Measurements from ENCODE around the gene PAK5. TPM values are rescaled to one million over a fixed set of nuclear protein-coding genes. Genes with fewer than 3 reads are reported as not detected.

PAK5 gene
- total RNA-seq, 4 donors from 2014 or later, result 0.07 TPM; not detected in 3

GRCh38 chr20:9588706-9589105, 250.2 kb downstream of the PAK5 start:
- Histone ChIP-seq H3K27me3 (no peaks in the 10 kb centered on the region), H3K9me3 (no peaks in the 10 kb centered on the region), H3K4me3 (no peak overlapping the region), H3K4me1 (no peaks in the 10 kb centered on the region), H3K36me3 (no peaks in the 10 kb centered on the region), H3K27ac (no peak overlapping the region)
- DNase-seq, result no peak
- no peak for TF ChIP-seq POLR2A (IDR thresholded peaks at IDR 0.05)
- no peak for TF ChIP-seq CTCF (IDR thresholded peaks at IDR 0.05)
- intact Hi-C loops (cut with DNase I; ENCODE audit: low total_unique reads), result no loop called here

GRCh38 chr20:9583151-9583550, 255.7 kb downstream of the PAK5 start:
- H3K4me3 ChIP-seq, result no peak overlapping the region
- no peaks in the 10 kb centered on the region for H3K36me3 ChIP-seq
- no peaks in the 10 kb centered on the region for H3K9me3 ChIP-seq
- no peak for DNase-seq
- H3K27me3 ChIP-seq, result no peaks in the 10 kb centered on the region
- TF ChIP-seq CTCF (IDR thresholded peaks at IDR 0.05) (no peak), POLR2A (IDR thresholded peaks at IDR 0.05) (no peak)
- H3K27ac ChIP-seq, result no peak overlapping the region
- H3K4me1 ChIP-seq, result no peaks in the 10 kb centered on the region
- intact Hi-C loops (cut with DNase I; ENCODE audit: low total_unique reads), result no loop called here

GRCh38 chr20:9582137-9582536, 256.7 kb downstream of the PAK5 start:
- no peaks in the 10 kb centered on the region for H3K4me1 ChIP-seq
- no peaks in the 10 kb centered on the region for H3K9me3 ChIP-seq
- no peak overlapping the region for H3K27ac ChIP-seq
- H3K4me3 ChIP-seq, result no peak overlapping the region
- intact Hi-C loops (cut with DNase I; ENCODE audit: low total_unique reads), result no loop called here
- no peak for TF ChIP-seq CTCF (IDR thresholded peaks at IDR 0.05)
- TF ChIP-seq POLR2A (IDR thresholded peaks at IDR 0.05), result no peak
- no peaks in the 10 kb centered on the region for H3K27me3 ChIP-seq
- no peak for DNase-seq
- no peaks in the 10 kb centered on the region for H3K36me3 ChIP-seq

GRCh38 chr20:9581509-9581908, 257.4 kb downstream of the PAK5 start:
- intact Hi-C loops (cut with DNase I; ENCODE audit: low total_unique reads), result no loop called here
- no peak for TF ChIP-seq CTCF (IDR thresholded peaks at IDR 0.05)
- no peak for TF ChIP-seq POLR2A (IDR thresholded peaks at IDR 0.05)
- Histone ChIP-seq H3K27ac (no peak overlapping the region), H3K4me3 (no peak overlapping the region), H3K9me3 (no peaks in the 10 kb centered on the region), H3K4me1 (no peaks in the 10 kb centered on the region), H3K27me3 (no peaks in the 10 kb centered on the region), H3K36me3 (no peaks in the 10 kb centered on the region)
- DNase-seq, result no peak

GRCh38 chr20:9578594-9578993, 260.3 kb downstream of the PAK5 start:
- DNase-seq, result no peak
- Histone ChIP-seq H3K27me3 (no peaks in the 10 kb centered on the region), H3K27ac (no peak overlapping the region), H3K36me3 (no peaks in the 10 kb centered on the region), H3K9me3 (no peaks in the 10 kb centered on the region), H3K4me1 (no peaks in the 10 kb centered on the region), H3K4me3 (no peak overlapping the region)
- intact Hi-C loops (cut with DNase I; ENCODE audit: low total_unique reads), result no loop called here
- TF ChIP-seq POLR2A (IDR thresholded peaks at IDR 0.05) (no peak), CTCF (IDR thresholded peaks at IDR 0.05) (no peak)

Data from uterus (tissue), 4 donors.